Esophagus muscularis mucosa (tissue), 4 donors: Measurements from ENCODE around the gene DAB2. TPM values are rescaled to one million over a fixed set of nuclear protein-coding genes. Genes with fewer than 3 reads are reported as not detected.

Source experiments
- DNase-seq: peaks from one replicate; pipeline ENCODE4 v3.0.0-alpha.2; 2017; ENCODE audit errors: extremely low spot score
- H3K27ac ChIP-seq, 4 donors: fragments of 200-600 bp; sonication (generic); replicated peaks in 1 of 4; 1 replicate in 3 of 4; 2 replicates in 1 of 4; pipeline ENCODE4 v1.5.1; 2016 to 2019; ENCODE audit warnings: mild to moderate bottlenecking in 1 of 4
- H3K27me3 ChIP-seq, 4 donors: fragments of 200-600 bp; sonication (generic); one replicate each; pipeline versions ENCODE4 v1.5.1 to v1.6.0; 2016 to 2019
- H3K36me3 ChIP-seq, 4 donors: fragments of 200-600 bp; sonication (generic); one replicate each; pipeline ENCODE4 v1.5.1; 2016 to 2019
- H3K4me1 ChIP-seq, 4 donors: fragments of 200-600 bp; sonication (generic); one replicate each; pipeline ENCODE4 v1.5.1; 2016 to 2019
- H3K4me3 ChIP-seq, 4 donors: fragments of 200-600 bp; sonication (generic); 1 replicate in 2 of 4; 2 replicates in 2 of 4; pipeline ENCODE4 v1.5.1; 2016 to 2019; ENCODE audit warnings: mild to moderate bottlenecking in 4 of 4, moderate library complexity in 1 of 4
- H3K9me3 ChIP-seq, 4 donors: fragments of 200-600 bp; sonication (generic); 1 replicate in 3 of 4; 2 replicates in 1 of 4; pipeline ENCODE4 v1.5.1; 2016 to 2019
- CTCF ChIP-seq, 3 experiments: fragments of 200-600 bp in 2 of 3; fragments of 450-650 bp in 1 of 3; sonication (generic) in 2 of 3; IDR thresholded peaks; one replicate each; pipeline ENCODE4 v1.5.1; 2017 to 2019; ENCODE audit warnings: antibody characterized with exemption in 3 of 3, mild to moderate bottlenecking in 2 of 3, moderate library complexity in 1 of 3
- EP300 ChIP-seq: sonication (generic); formaldehyde crosslinking; IDR thresholded peaks from one replicate; pipeline ENCODE4 v1.6.1; 2017; ENCODE audit warnings: antibody characterized with exemption
- POLR2A ChIP-seq: fragments of 450-650 bp; IDR thresholded peaks from one replicate; pipeline ENCODE4 v1.6.1; 2017; ENCODE audit warnings: antibody characterized with exemption, moderate library complexity, mild to moderate bottlenecking, low read depth
- POLR2AphosphoS5 ChIP-seq, 2 donors: sonication (generic); formaldehyde crosslinking; IDR thresholded peaks; one replicate each; pipeline ENCODE4 v1.6.1; 2017; ENCODE audit warnings: antibody characterized with exemption in 2 of 2
- WGBS: methylation state at CpG from one replicate; pipeline ENCODE4 v1.1.5; 2018; 5-methylcytosine and 5-hydroxymethylcytosine counted together
- intact Hi-C: fragments of 100-400 bp; cut with DNase I; formaldehyde crosslinking; loops from one replicate; pipeline ENCODE4 v1.15.1; 2023
- total RNA-seq, 4 donors: library from RNA; depleted of rRNA; stranded (reverse); fragments of >200 nt; gene quantifications; one replicate each; pipeline versions ENCODE4 v1.1.0 to v1.2.1, GENCODE V29; 2016

Gene DAB2
- total RNA-seq, 4 donors from 2014 or later: 48.7 to 84.3 (median 55.1) TPM

GRCh38 chr5:39355324-39355723 is 69.5 kb downstream of the DAB2 start:
- Histone ChIP-seq H3K9me3 (peaks cover 0 to 17% (median 4%) of the 10 kb centered on the region in 4 donors), H3K4me1 (peaks cover 0 to 5% (median 0%) of the 10 kb centered on the region in 4 donors), H3K4me3 (no peak overlapping the region), H3K27me3 (no peaks in the 10 kb centered on the region), H3K27ac (no peak overlapping the region), H3K36me3 (no peaks in the 10 kb centered on the region)
- intact Hi-C loops: no loop called here
- WGBS: 84% methylated on average over 3 of the region's 3 CpGs
- TF ChIP-seq POLR2AphosphoS5 (IDR thresholded peaks at IDR 0.05) (no peak), POLR2A (no peak), EP300 (no peak), CTCF (IDR thresholded peaks at IDR 0.05) (no peak)
- DNase-seq: no peak

GRCh38 chr5:39353717-39354399 is 70.9 kb downstream of the DAB2 start:
- DNase-seq: no peak
- H3K27ac ChIP-seq: no peak overlapping the region
- no peaks in the 10 kb centered on the region for H3K27me3 ChIP-seq
- no peaks in the 10 kb centered on the region for H3K36me3 ChIP-seq
- no peak overlapping the region for H3K4me3 ChIP-seq
- H3K4me1 ChIP-seq: peaks cover 0 to 5% (median 0%) of the 10 kb centered on the region in 4 donors
- WGBS: 62% methylated on average over 1 of the region's 1 CpG
- intact Hi-C loops: no loop called here
- TF ChIP-seq EP300 (no peak), CTCF (IDR thresholded peaks at IDR 0.05) (no peak), POLR2A (no peak), POLR2AphosphoS5 (IDR thresholded peaks at IDR 0.05) (no peak)
- peaks cover 0 to 21% (median 6%) of the 10 kb centered on the region in 4 donors for H3K9me3 ChIP-seq

- 36% methylated on average over 1 of the region's 1 CpG for WGBS
- TF ChIP-seq CTCF (IDR thresholded peaks at IDR 0.05) (no peak), EP300 (no peak), POLR2AphosphoS5 (IDR thresholded peaks at IDR 0.05) (no peak), POLR2A (no peak)
- H3K36me3 ChIP-seq: no peaks in the 10 kb centered on the region
- no peaks in the 10 kb centered on the region for H3K27me3 ChIP-seq
- H3K27ac ChIP-seq: no peak overlapping the region
- no peak for DNase-seq
- intact Hi-C loops: no loop called here
- peaks cover 0 to 21% (median 6%) of the 10 kb centered on the region in 4 donors for H3K9me3 ChIP-seq
- H3K4me1 ChIP-seq: peaks cover 0 to 5% (median 0%) of the 10 kb centered on the region in 4 donors
- no peak overlapping the region for H3K4me3 ChIP-seq
Observed at GRCh38 chr5:39352951-39353350, 71.8 kb downstream of the DAB2 start.

- TF ChIP-seq POLR2A: no peak
- TF ChIP-seq POLR2AphosphoS5 (IDR thresholded peaks at IDR 0.05): no peak
- no peak for TF ChIP-seq EP300
- no peak for TF ChIP-seq CTCF (IDR thresholded peaks at IDR 0.05)
- 93% methylated on average over 2 of the region's 2 CpGs for WGBS
- H3K4me1 ChIP-seq: peaks cover 0 to 5% (median 0%) of the 10 kb centered on the region in 4 donors
- no peaks in the 10 kb centered on the region for H3K27me3 ChIP-seq
- no peak overlapping the region for H3K4me3 ChIP-seq
- peaks cover 0 to 21% (median 6%) of the 10 kb centered on the region in 4 donors for H3K9me3 ChIP-seq
- DNase-seq: no peak
- H3K27ac ChIP-seq: no peak overlapping the region
- intact Hi-C loops: no loop called here
- H3K36me3 ChIP-seq: no peaks in the 10 kb centered on the region
Observed at GRCh38 chr5:39352170-39352569, 72.6 kb downstream of the DAB2 start.
